Natural killer cell (primary cell): Measurements from ENCODE around the gene BARX1. TPM values are rescaled to one million over a fixed set of nuclear protein-coding genes. Genes with fewer than 3 reads are reported as not detected.

Experiments
- ATAC-seq, 3 donors: fragments of 150-1000 bp in 2 of 3; fragments of 200-7000 bp in 1 of 3; cut with Tn5 transposase; 1 replicate in 1 of 3; 2 replicates in 2 of 3; pipeline ENCODE4 v1.10.0; 2021; ENCODE audit warnings: mild to moderate bottlenecking in 2 of 3, moderate library complexity in 2 of 3
- DNase-seq, 2 donors: peaks; one replicate each; pipeline versions ENCODE4 v3.0.0 to v3.0.0-alpha.2; 2013 to 2021; ENCODE audit warnings: mixed read lengths in 1 of 2
- H3K27ac ChIP-seq: one replicate; pipeline ENCODE4 v1.5.1; 2013; ENCODE audit warnings: mild to moderate bottlenecking, low read length
- H3K27me3 ChIP-seq: one replicate; pipeline ENCODE4 v1.6.1; 2013; ENCODE audit warnings: low read length; ENCODE audit not compliant: control insufficient read depth, insufficient read depth
- H3K36me3 ChIP-seq: one replicate; pipeline ENCODE4 v1.6.1; 2013; ENCODE audit warnings: low read length; ENCODE audit not compliant: control insufficient read depth, insufficient read depth
- H3K4me1 ChIP-seq: one replicate; pipeline ENCODE4 v1.6.1; 2013; ENCODE audit warnings: low read length; ENCODE audit not compliant: control insufficient read depth, insufficient read depth
- H3K4me3 ChIP-seq: one replicate; pipeline ENCODE4 v1.5.1; 2013; ENCODE audit warnings: low read length
- H3K9me3 ChIP-seq: one replicate; pipeline ENCODE4 v1.6.1; 2013; ENCODE audit warnings: low read length; ENCODE audit not compliant: control insufficient read depth, insufficient read depth
- H3K27ac Mint-ChIP-seq, 2 donors: one replicate each; pipeline ENCODE4 v1.8.0; 2022; ENCODE audit warnings: mild to moderate bottlenecking in 2 of 2, mixed read lengths in 2 of 2, moderate library complexity in 1 of 2
- H3K27me3 Mint-ChIP-seq, 2 donors: one replicate each; pipeline ENCODE4 v1.8.0; 2022; ENCODE audit warnings: low read depth in 2 of 2, mixed read lengths in 2 of 2
- H3K36me3 Mint-ChIP-seq: one replicate; pipeline ENCODE4 v1.8.0; 2022; ENCODE audit warnings: mixed read lengths
- H3K4me1 Mint-ChIP-seq, 2 donors: one replicate each; pipeline ENCODE4 v1.8.0; 2022; ENCODE audit warnings: mixed read lengths in 2 of 2
- H3K4me3 Mint-ChIP-seq: one replicate; pipeline ENCODE4 v1.8.0; 2022; ENCODE audit warnings: mild to moderate bottlenecking, moderate library complexity, mixed read lengths
- H3K9me3 Mint-ChIP-seq, 2 donors: one replicate each; pipeline ENCODE4 v1.8.0; 2022; ENCODE audit warnings: mixed read lengths in 2 of 2
- WGBS: methylation state at CpG from one replicate; pipeline ENCODE4 v1.1.7; 2013; ENCODE audit warnings: missing lambda C conversion rate; ENCODE audit not compliant: insufficient coverage; 5-methylcytosine and 5-hydroxymethylcytosine counted together
- intact Hi-C: fragments of 100-400 bp; cut with micrococcal nuclease; formaldehyde crosslinking; loops from one replicate; pipeline ENCODE4 v1.14.2; 2022
- total RNA-seq, 4 donors: library from RNA; stranded (reverse); fragments of 120-200 nt in 1 of 4; gene quantifications; one replicate each; pipeline versions ENCODE4 v1.2.3 to v1.2.4, GENCODE V29; 2013 to 2022
- TF ChIP-seq, protein P1 (sequence below): fragments of 200-600 bp; IDR thresholded peaks from one replicate; pipeline ENCODE4 v1.8.0; 2022; ENCODE audit warnings: antibody characterized with exemption

BARX1 gene
- total RNA-seq, 3 donors from 2014 or later (not counting 1 experiment from before 2014, with no cell fraction given) = not detected

DNA sequence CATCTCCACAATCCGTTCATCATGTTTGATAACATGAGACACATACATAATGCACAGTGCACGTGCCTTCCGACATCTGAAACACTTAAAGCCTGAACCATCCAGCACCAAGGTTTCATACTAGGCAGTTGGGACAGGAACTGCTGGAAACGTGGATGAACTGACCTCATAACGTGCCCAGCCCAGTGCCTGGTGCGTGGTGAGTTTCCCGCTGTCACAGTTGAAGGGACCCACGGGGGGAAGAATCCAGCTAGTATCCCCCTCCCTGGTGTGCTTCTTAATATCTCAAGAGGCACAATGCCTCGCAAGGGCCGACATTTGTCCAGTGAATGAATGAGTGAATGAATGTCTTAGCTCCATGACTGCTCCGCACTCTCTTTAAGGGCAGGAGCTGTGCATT is 23.2 kb downstream of the BARX1 start:
- TF ChIP-seq, protein P1, sequence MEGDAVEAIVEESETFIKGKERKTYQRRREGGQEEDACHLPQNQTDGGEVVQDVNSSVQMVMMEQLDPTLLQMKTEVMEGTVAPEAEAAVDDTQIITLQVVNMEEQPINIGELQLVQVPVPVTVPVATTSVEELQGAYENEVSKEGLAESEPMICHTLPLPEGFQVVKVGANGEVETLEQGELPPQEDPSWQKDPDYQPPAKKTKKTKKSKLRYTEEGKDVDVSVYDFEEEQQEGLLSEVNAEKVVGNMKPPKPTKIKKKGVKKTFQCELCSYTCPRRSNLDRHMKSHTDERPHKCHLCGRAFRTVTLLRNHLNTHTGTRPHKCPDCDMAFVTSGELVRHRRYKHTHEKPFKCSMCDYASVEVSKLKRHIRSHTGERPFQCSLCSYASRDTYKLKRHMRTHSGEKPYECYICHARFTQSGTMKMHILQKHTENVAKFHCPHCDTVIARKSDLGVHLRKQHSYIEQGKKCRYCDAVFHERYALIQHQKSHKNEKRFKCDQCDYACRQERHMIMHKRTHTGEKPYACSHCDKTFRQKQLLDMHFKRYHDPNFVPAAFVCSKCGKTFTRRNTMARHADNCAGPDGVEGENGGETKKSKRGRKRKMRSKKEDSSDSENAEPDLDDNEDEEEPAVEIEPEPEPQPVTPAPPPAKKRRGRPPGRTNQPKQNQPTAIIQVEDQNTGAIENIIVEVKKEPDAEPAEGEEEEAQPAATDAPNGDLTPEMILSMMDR = no peak
- WGBS = 76% methylated on average over 10 of the region's 11 CpGs
- H3K36me3 Mint-ChIP-seq = no peaks in the 10 kb centered on the region
- no peak overlapping the region for H3K4me3 Mint-ChIP-seq
- Histone ChIP-seq H3K4me3 (no peak overlapping the region), H3K27me3 (peaks cover 2% of the 10 kb centered on the region), H3K36me3 (no peaks in the 10 kb centered on the region), H3K27ac (no peak overlapping the region), H3K9me3 (no peaks in the 10 kb centered on the region), H3K4me1 (no peaks in the 10 kb centered on the region)
- no peaks in the 10 kb centered on the region for H3K9me3 Mint-ChIP-seq
- intact Hi-C loops = no loop called here
- H3K4me1 Mint-ChIP-seq = no peaks in the 10 kb centered on the region
- ATAC-seq (no peak), DNase-seq (no peak)
- peaks cover 29 to 36% of the 10 kb centered on the region in 2 donors for H3K27me3 Mint-ChIP-seq
- H3K27ac Mint-ChIP-seq = no peak overlapping the region

DNA sequence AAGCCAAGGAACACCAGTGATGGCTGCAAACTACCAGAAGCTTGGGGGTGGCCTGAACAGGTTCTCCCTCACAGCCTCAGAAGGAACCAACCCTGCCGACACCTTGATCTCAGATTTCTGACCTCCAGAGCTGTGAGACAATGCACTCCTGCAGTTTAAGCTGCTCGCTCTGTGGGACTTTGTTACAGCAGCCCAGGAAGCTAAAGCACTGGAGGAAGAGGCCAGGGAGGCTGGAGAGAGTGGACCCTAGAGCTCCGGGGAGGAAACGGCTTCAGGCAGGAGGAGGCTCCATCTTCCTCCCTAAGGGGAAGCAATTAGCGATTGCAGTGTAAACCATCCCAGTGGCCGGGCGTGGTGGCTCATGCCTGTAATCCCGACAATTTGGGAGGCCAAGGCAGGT is 25.1 kb downstream of the BARX1 start:
- Histone ChIP-seq H3K27ac (no peak overlapping the region), H3K36me3 (no peaks in the 10 kb centered on the region), H3K9me3 (no peaks in the 10 kb centered on the region), H3K27me3 (peaks cover 2% of the 10 kb centered on the region), H3K4me3 (no peak overlapping the region), H3K4me1 (no peaks in the 10 kb centered on the region)
- Mint-ChIP-seq H3K36me3 (no peaks in the 10 kb centered on the region), H3K9me3 (no peaks in the 10 kb centered on the region), H3K4me1 (no peaks in the 10 kb centered on the region), H3K4me3 (no peak overlapping the region), H3K27me3 (peaks cover 20 to 30% of the 10 kb centered on the region in 2 donors), H3K27ac (no peak overlapping the region)
- ATAC-seq (no peak), DNase-seq (no peak)
- 24% methylated on average over 8 of the region's 8 CpGs for WGBS
- intact Hi-C loops = no loop called here
- TF ChIP-seq, protein P1 = no peak

DNA sequence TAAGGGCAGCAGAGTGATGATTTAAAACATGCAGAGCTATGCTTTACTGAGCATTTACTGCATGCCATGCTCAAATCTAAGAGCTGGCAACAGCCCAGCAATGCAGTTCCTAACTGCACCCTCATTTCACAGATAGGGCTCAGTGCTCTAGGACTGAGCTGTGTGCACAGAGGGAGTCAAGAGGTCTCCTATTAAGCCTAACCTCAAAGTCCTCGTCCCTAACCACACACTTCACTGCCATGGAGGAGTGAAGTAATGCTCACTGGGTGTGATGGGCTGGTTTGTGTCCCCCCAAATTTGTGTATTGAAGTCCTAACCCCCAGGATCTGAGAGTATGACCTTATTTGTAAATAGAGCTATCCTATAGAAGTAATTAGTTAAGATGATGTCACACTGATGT is 25.9 kb downstream of the BARX1 start:
- Histone ChIP-seq H3K9me3 (no peaks in the 10 kb centered on the region), H3K27me3 (peaks cover 2% of the 10 kb centered on the region), H3K4me1 (no peaks in the 10 kb centered on the region), H3K36me3 (no peaks in the 10 kb centered on the region), H3K27ac (no peak overlapping the region), H3K4me3 (no peak overlapping the region)
- no peak for ATAC-seq
- Mint-ChIP-seq H3K36me3 (no peaks in the 10 kb centered on the region), H3K4me1 (no peaks in the 10 kb centered on the region), H3K9me3 (no peaks in the 10 kb centered on the region), H3K27me3 (peaks cover 19 to 30% of the 10 kb centered on the region in 2 donors), H3K27ac (no peak overlapping the region), H3K4me3 (no peak overlapping the region)
- TF ChIP-seq, protein P1 = no peak
- intact Hi-C loops = no loop called here
- WGBS = no CpG with 5 or more reads among the region's 1 CpG
- DNase-seq = no peak

DNA sequence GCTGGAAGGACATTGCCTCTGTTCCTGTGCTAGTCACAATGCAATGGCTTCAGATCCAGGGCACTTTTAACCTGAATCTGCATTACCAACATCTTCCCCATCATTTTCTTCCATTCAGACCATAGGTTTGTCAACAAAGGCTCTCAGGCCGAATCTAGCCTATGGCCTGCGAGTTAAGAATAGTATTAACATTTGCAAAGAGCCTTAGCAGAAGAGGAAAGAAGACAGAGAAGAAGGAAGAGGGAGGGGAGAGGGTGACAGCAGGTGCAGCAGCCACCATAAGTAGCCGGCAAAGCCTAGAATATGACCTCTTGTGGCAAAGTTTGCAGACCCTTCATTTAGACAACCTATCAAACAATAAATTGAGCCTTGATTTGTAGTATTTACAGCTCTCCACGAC is 32.6 kb downstream of the BARX1 start:
- Histone ChIP-seq H3K27me3 (no peaks in the 10 kb centered on the region), H3K4me1 (no peaks in the 10 kb centered on the region), H3K36me3 (no peaks in the 10 kb centered on the region), H3K27ac (no peak overlapping the region), H3K9me3 (no peaks in the 10 kb centered on the region), H3K4me3 (no peak overlapping the region)
- H3K4me3 Mint-ChIP-seq = no peak overlapping the region
- intact Hi-C loops = no loop called here
- WGBS = 78% methylated on average over 4 of the region's 4 CpGs
- H3K27ac Mint-ChIP-seq = no peak overlapping the region
- H3K9me3 Mint-ChIP-seq = no peaks in the 10 kb centered on the region
- DNase-seq = no peak
- ATAC-seq = no peak
- peaks cover 7 to 9% of the 10 kb centered on the region in 2 donors for H3K27me3 Mint-ChIP-seq
- H3K4me1 Mint-ChIP-seq = no peaks in the 10 kb centered on the region
- TF ChIP-seq, protein P1 = no peak
- H3K36me3 Mint-ChIP-seq = no peaks in the 10 kb centered on the region
